Cerebellar cortex (tissue), 1 donor: ENCODE measurements around the gene PRR30.
A peak's percentile ranks its signal among the peaks of the same experiment; 100 is the strongest.

Experiments
- DNase-seq: peaks from one replicate; pipeline ENCODE4 v3.0.0-alpha.2; 2015; ENCODE audit warnings: low spot score

The PRR30 gene

GRCh38 chr2:27097341-27097740, 41.9 kb downstream of the PRR30 start:
- DNase-seq: no peak

GRCh38 chr2:27096748-27097297, 42.4 kb downstream of the PRR30 start:
- no peak for DNase-seq

GRCh38 chr2:27095745-27096651, 43.2 kb downstream of the PRR30 start:
- peak; percentile 86 for DNase-seq

GRCh38 chr2:27095427-27095744, 43.8 kb downstream of the PRR30 start:
- DNase-seq: no peak

- no peak for DNase-seq
Observed at GRCh38 chr2:27094353-27094984, 44.7 kb downstream of the PRR30 start.

GRCh38 chr2:27093430-27094352, 45.5 kb downstream of the PRR30 start:
- DNase-seq: no peak

- DNase-seq: no peak
Observed at GRCh38 chr2:27092696-27093429, 46.3 kb downstream of the PRR30 start.

- DNase-seq: no peak
Observed at GRCh38 chr2:27091746-27092695, 47.2 kb downstream of the PRR30 start.

- DNase-seq: no peak
Observed at GRCh38 chr2:27089111-27089954, 49.9 kb downstream of the PRR30 start.

- no peak for DNase-seq
Observed at GRCh38 chr2:27088634-27089033, 50.6 kb downstream of the PRR30 start.

GRCh38 chr2:27087823-27088410, 51.3 kb downstream of the PRR30 start:
- no peak for DNase-seq
